ENCODE measurements around the gene EYS. TPM values are rescaled to one million over a fixed set of nuclear protein-coding genes. Genes with fewer than 3 reads are reported as not detected.

Gene EYS
- total RNA-seq, 1 experiment from 2014 or later, result not detected

GRCh38 chr6:63785006-63785405, 1922.0 kb downstream of the EYS start:
- WGBS (ENCODE audit: extremely low coverage, insufficient read length, low lambda C conversion rate), result no CpG with 5 or more reads among the region's 1 CpG
- no peak overlapping the region for H3K27ac ChIP-seq (ENCODE audit: insufficient read length, low read depth, low read length)
- no peaks in the 10 kb centered on the region for H3K9me3 ChIP-seq (ENCODE audit: control insufficient read depth, low read depth, low read length)
- H2BK120ac ChIP-seq (ENCODE audit: low read depth, low read length, poor library complexity, severe bottlenecking), result no peak overlapping the region
- no peak overlapping the region for H3K9ac ChIP-seq (ENCODE audit: extremely low read depth, insufficient read length, low read length)
- H3K23ac ChIP-seq (ENCODE audit: insufficient read length, low read depth, low read length), result no peak overlapping the region
- no peak for TF ChIP-seq CTCF (conservative IDR thresholded peaks at IDR 0.05)
- DNase-seq, result no peak
- Mint-ChIP-seq H3K4me3 (no peak overlapping the region), H3K9me3 (peaks cover 2 to 9% of the 10 kb centered on the region in 2 experiments; a peak in 2 of 5 replicates), H3K4me1 (peaks cover 6 to 12% of the 10 kb centered on the region in 2 experiments), H3K27me3 (ENCODE audit: low read depth) (no peaks in the 10 kb centered on the region), H3K36me3 (ENCODE audit: insufficient read depth in 1 of 3, low read depth in 3 of 3) (no peaks in the 10 kb centered on the region), H3K27ac (peak overlapping the region in 1 of 3 experiments; percentile 9; a peak in 1 of 7 replicates)
- H2BK20ac ChIP-seq (ENCODE audit: low read depth, low read length, poor library complexity, severe bottlenecking), result no peak overlapping the region
- H2BK15ac ChIP-seq (ENCODE audit: low read depth, low read length), result no peak overlapping the region
- H2AK5ac ChIP-seq (ENCODE audit: insufficient read length, low read length), result no peak overlapping the region
- H3K18ac ChIP-seq (ENCODE audit: insufficient read length, low read depth, low read length), result no peak overlapping the region
- no peak overlapping the region for H4K5ac ChIP-seq (ENCODE audit: insufficient read length, low read depth, low read length)
- H3K79me2 ChIP-seq (ENCODE audit: insufficient read depth, low read length), result no peaks in the 10 kb centered on the region
- no peak overlapping the region for H2BK5ac ChIP-seq (ENCODE audit: insufficient read length, low read length)
- no peak overlapping the region for H3K14ac ChIP-seq (ENCODE audit: insufficient read depth, low read length)
- H4K8ac ChIP-seq (replicated peaks; ENCODE audit: insufficient read length, low read depth, low read length), result no peak overlapping the region
- H2BK12ac ChIP-seq (ENCODE audit: insufficient read length, low read depth, low read length), result no peak overlapping the region
- H3K56ac ChIP-seq (ENCODE audit: insufficient read length, low read depth, low read length), result no peak overlapping the region
- H3K4me2 ChIP-seq (ENCODE audit: insufficient read depth, insufficient read length, low read length), result no peak overlapping the region
- H3K27me3 ChIP-seq (ENCODE audit: insufficient read depth, low read length), result no peaks in the 10 kb centered on the region
- no peaks in the 10 kb centered on the region for H3K23me2 ChIP-seq (ENCODE audit: insufficient read length, low read depth, low read length, poor library complexity, severe bottlenecking)
- H2AFZ ChIP-seq (ENCODE audit: low read length), result no peak overlapping the region
- H3K79me1 ChIP-seq (ENCODE audit: insufficient read depth, low read depth, low read length, poor library complexity, severe bottlenecking), result no peaks in the 10 kb centered on the region
- H3T11ph ChIP-seq (ENCODE audit: low read length), result no peak overlapping the region
- H3K4me1 ChIP-seq (ENCODE audit: insufficient read depth, low read length), result no peaks in the 10 kb centered on the region; the same call in 1 of the 2 replicates
- no peaks in the 10 kb centered on the region for H4K20me1 ChIP-seq (ENCODE audit: control insufficient read depth, insufficient read depth, insufficient read length)
- no peak overlapping the region for H4K91ac ChIP-seq (ENCODE audit: insufficient read length, low read depth, low read length)
- no peak overlapping the region for H3K4ac ChIP-seq (ENCODE audit: low read depth, low read length)
